Measurements from ENCODE around the gene PSMF1.
"Not testable (repeated sequence)": the region's sequence is repeated elsewhere in the genome, so short reads cannot be mapped to it uniquely, and the experiment has no call there.

PSMF1 gene

DNA sequence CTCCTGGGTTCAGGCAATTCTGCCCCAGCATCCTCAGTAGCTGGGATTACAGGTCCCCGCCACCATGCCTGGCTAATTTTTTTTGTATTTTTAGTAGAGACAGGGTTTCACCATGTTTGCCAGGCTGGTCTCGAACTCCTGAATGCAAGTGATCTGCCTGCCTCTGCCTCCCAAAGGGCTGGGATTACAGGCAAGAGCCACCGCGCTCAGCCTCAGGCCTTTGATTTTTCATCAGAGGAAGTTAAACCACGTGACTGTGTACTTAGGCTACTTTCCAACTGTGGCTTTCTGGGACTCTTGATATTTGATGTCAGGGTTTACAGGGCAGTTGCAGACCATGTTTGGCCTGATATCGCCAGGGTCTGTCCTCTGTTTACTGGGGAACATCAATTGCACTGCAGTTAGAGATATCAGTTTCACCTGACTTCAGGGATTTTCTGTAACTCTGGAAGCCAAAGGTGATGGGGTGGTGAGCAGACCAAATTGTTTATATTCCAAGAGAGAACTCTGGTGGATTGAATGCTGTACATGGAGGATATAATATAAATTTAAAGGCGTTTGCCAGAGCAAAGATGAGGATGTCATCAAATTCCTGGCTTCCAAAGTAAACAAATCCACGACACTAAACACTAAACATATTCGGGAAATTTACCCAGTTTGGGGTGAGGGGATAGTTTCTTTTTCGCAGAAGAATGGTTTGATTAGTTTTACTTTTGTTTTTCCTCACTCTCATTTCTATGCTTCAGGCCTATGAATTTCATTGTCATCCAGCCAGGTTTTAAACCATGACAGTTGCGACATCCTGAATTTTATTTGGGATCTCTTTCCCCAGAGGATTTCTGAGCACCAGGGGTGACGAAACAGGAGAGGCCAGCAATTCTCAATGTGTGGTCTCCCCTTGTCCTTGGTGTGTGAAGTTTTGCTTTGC lies 4.2 kb downstream of the PSMF1 start:
- no peak for DNase-seq (ENCODE audit: low read depth in 2 of 2)

DNA sequence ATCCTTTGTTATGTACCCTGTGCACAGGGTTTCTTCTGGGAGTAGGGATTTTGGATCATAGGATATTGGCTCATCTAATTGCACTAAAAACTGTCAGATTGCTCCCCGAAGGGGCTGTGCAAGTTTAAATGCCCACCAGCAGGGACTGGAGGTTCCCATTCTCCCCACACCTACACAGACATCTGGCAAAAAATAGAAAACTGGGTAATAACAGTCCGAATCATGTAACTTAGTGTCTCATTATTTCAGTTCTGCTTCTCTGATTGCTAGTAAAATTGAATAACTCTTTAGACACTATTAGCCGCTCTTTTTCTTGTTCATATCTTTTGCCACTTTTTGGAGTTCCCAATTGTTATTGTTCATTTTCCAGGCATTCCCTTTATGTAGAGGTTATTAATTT lies 5.3 kb downstream of the PSMF1 start:
- no peak for DNase-seq (ENCODE audit: low read depth in 2 of 2)

- no peak for DNase-seq (ENCODE audit: low read depth in 2 of 2)
Measured at GRCh38 chr20:1124421-1124820, 6.0 kb downstream of the PSMF1 start.

GRCh38 chr20:1125277-1125676 lies 6.9 kb downstream of the PSMF1 start:
- no peak for DNase-seq (ENCODE audit: low read depth in 2 of 2)

GRCh38 chr20:1127840-1128239 lies 9.4 kb downstream of the PSMF1 start:
- DNase-seq (ENCODE audit: low read depth in 2 of 2) = no peak

DNA sequence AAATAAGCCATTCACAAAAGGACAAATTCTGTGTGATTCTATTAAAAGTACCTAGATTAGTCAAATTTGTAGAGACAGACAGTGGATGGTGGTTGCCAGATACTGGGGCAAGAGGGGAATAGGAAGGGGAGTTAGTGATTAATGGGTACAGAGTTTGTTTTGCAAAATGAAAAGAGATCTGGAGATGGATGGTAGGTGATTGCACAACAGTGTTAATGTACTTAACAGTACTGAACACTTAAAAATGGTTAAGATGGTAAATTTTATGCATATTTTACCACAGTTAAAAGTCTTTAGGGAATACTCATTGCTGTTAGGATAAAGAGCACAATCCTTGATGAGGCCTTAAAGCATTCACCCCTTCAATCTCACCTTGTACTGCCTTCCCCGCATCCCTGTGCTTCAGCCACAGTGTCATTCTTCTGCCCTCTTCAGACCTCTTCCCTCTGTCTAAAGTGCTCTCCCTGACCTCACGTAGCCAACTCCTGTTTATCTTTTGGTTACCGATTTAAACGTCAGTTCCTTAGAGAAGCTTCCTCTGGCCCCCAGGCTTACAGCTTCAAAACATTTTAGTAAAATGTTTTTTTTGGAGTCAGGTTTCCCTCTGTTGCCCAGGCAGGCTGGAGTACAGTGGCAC lies 11.8 kb downstream of the PSMF1 start:
- DNase-seq (ENCODE audit: low read depth in 2 of 2) = no peak

DNA sequence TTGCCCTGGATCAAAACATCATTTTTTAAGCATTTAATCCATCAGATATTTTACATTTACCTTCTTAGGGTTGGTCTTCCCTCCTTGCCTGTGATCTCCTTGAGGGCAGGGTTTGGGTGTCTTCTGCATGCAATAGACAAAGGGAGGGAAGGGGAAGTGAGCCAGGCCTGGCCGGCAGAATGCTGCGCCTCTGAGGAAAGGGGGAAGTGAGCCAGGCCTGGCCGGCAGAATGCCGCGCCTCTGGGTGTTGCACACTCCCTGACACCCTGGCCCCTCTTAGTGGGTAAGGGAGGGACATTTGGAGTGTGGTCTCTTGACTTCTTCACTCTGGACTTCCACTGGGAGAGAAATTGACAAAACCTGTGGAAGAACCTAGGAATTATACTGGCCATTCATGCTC lies 12.4 kb downstream of the PSMF1 start:
- no peak for DNase-seq (ENCODE audit: low read depth in 2 of 2)

DNA sequence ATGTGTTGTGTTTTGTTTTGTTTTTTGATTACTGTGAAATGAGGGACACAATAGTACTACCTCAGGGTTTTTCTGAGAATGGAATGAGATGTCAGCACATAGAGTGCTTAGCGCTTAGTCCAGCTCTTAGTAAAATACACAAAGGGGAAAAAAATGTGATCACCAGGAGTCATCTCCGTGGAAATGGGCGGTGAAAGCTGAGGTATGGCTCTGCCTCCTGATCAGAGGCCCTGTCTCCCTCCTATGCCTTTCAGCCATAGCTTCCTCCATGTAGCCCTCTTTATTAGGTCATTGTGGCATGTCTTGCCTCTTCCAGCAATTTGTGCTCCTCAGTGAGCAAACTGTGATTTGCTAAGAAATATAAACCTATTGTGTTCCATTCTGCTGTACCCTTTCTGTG lies 13.0 kb downstream of the PSMF1 start:
- no peak for DNase-seq (ENCODE audit: low read depth in 2 of 2)

- no peak for DNase-seq (ENCODE audit: low read depth in 2 of 2)
Measured at GRCh38 chr20:1134355-1134754, 16.0 kb downstream of the PSMF1 start.

DNA sequence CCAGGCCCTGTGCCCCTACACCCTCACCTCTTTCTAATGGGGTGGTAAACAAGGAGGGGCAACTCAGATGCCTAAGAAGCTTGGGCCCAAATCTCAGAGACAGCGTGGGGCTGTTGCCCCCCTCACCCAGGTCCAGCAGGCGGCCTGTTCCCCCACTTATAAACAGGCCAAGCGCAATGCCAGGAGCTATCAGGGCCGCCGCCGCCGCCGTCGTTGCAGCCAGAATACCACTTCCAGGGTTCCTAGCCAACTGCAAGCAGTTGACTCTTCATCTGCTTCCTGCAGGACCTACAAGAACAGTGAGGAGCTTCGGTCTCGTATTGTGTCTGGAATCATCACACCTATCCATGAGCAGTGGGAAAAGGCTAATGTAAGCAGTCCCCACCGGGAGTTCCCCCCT lies 16.4 kb downstream of the PSMF1 start:
- no peak for DNase-seq (ENCODE audit: low read depth in 2 of 2)

- no peak for DNase-seq (ENCODE audit: low read depth in 2 of 2)
Measured at GRCh38 chr20:1137236-1137635, 18.8 kb downstream of the PSMF1 start.

- no peak for DNase-seq (ENCODE audit: low read depth in 2 of 2)
Measured at GRCh38 chr20:1144401-1145172, 26.2 kb downstream of the PSMF1 start.

DNA sequence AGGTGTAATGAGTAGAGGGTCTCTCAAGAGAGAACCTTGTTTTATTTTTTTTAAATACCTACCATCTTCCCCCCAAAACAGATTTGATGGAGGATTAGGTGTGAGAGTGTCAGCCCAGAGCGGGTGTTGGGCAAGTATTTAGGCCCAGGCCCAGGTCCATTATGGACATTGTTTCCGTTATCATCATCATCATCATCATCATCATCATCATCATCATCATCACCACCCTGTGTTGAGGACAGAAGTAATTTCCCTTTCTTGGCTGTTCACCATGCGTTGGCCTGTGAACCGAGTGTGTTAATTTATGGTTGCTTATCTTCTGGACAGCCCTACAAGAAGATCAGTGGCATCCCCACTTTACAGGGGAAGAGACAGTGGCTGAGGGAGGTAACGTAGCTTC lies 28.6 kb downstream of the PSMF1 start:
- DNase-seq (ENCODE audit: low read depth in 2 of 2) = no peak

- DNase-seq (ENCODE audit: low read depth in 2 of 2) = not testable (repeated sequence)
Measured at GRCh38 chr20:1149812-1150211, 31.4 kb downstream of the PSMF1 start.

DNA sequence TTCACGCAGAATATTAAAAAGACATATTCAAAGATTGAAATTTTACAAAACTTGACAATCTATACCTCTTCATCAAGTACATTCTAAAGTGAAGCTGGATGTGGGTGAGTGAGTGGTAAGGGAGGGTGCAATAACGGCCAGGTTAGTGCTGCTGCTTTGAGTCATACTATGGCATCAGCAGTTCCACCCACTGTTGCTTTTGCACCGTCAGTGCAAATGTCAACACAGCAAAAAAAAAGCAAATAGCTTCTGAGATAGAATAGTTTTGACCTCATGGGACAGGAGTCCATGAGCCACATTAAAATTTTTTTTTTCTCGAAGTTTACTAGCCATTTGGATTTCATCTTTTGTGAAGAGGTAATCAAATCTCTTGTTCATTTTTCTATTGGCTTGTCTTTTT lies 31.8 kb downstream of the PSMF1 start:
- no peak for DNase-seq (ENCODE audit: low read depth in 2 of 2)

- no peak for DNase-seq (ENCODE audit: low read depth in 2 of 2)
Measured at GRCh38 chr20:1150968-1151367, 32.6 kb downstream of the PSMF1 start.

GRCh38 chr20:1154226-1154625 lies 35.8 kb downstream of the PSMF1 start:
- no peak for DNase-seq (ENCODE audit: low read depth in 2 of 2)

DNA sequence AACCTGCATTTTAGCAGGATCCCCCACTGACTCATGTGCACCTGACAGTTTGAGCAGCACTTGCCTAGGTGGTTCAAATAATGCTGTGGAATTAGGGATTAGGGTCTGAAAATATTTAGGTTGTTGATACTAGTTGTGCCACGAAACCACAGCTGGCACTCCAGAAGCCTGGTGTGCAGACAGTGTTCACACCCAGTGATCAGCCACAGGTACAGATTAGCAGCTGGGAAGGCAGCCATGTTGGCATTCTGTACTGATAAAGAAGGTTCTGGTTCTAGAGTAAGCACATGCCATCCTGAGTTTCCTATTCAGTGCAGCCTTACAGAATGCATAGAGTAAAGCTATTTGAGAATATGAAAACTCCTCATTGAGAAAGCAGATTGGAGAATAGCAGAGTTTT lies 36.3 kb downstream of the PSMF1 start:
- no peak for DNase-seq (ENCODE audit: low read depth in 2 of 2)

DNA sequence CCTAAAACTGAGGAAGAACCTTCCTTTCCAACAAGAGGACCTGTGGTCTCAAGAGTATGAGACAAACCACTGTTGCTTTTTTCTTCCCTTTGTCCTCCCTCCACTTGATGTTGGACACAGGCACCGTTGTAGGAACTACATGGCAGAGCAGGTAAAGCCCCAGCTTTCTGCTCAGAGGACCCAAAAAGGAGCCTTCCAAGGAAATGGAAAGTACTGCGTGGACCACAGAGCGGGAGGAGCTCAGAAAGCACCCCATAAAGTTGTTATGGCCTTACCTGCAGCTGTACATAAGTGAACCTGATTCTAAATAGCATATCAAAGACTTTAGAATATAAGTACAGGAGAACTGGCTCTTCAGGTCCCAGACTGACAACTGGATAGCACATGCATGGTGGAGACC lies 36.9 kb downstream of the PSMF1 start:
- DNase-seq (ENCODE audit: low read depth in 2 of 2) = no peak

DNA sequence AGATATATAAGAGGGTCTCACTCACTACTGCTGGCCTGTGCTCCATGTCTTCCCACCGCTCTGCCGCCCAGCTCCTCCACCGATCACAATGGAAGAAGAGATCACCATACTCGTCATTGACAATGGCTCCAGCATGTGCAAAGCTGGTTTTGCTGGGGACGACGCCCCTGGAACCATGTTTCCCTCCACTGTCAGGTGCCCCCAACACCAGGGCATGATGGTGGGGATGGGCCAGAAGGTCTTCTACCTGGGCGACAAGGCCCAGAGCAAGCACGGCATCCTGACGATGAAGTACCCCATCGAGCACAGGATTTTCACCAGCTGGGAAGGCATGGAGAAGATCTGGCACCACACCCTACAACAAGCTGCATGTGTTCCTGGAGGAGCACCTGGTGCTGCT lies 42.1 kb downstream of the PSMF1 start:
- DNase-seq (ENCODE audit: low read depth in 2 of 2) = no peak

DNA sequence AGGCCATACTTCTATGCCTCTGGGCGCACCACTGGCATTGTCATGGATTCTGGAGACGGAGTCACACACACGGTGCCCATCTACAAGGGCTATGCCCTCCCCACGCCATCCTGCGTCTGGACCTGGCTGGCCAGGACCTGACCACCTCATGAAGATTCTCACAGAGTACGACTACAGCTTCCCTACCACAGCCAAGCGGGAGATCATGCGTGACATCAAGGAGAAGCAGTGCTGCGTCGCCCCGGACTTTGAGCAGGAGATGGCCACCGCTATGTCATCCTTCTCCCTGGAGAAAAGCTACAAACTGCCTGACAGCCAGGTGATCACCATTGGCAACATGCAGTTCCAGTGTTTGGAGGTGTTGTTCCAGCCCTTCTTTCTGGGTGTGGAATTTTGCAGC lies 42.6 kb downstream of the PSMF1 start:
- DNase-seq (ENCODE audit: low read depth in 2 of 2) = no peak

DNA sequence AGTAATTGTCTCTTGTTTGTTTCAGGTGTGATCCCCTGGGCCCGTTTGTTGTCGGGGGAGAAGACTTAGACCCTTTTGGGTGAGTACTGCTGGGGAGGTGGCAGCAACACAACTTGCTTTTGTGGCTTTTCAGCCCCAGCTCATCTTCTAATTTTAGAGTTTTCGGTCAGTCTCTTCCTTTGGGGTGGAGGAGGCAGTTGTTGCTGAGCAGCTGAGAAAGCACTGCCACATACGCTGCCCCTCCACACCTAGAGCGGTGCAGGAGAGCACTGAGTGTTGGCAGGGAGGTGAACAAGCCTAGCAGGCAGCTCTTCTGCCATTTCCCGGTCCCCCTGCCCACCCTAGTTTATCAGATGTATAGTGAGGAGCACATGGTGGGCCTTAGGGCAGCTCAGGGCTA lies 44.7 kb downstream of the PSMF1 start:
- DNase-seq (ENCODE audit: low read depth in 2 of 2) = no peak

GRCh38 chr20:1163653-1164052 lies 45.3 kb downstream of the PSMF1 start:
- no peak for DNase-seq (ENCODE audit: low read depth in 2 of 2)

Measured in stimulated activated CD4-positive, alpha-beta T cell treated with anti-CD3 and anti-CD28 coated beads, Interleukin-4, amount 100 ng/mL, for 48 hours (primary cell).